ENCODE results near the gene CAMKV. TPM values are rescaled to one million over a fixed set of nuclear protein-coding genes. Genes with fewer than 3 reads are reported as not detected.
"Not testable (repeated sequence)": the region's sequence is repeated elsewhere in the genome, so short reads cannot be mapped to it uniquely, and the experiment has no call there.

Gene CAMKV, protein sequence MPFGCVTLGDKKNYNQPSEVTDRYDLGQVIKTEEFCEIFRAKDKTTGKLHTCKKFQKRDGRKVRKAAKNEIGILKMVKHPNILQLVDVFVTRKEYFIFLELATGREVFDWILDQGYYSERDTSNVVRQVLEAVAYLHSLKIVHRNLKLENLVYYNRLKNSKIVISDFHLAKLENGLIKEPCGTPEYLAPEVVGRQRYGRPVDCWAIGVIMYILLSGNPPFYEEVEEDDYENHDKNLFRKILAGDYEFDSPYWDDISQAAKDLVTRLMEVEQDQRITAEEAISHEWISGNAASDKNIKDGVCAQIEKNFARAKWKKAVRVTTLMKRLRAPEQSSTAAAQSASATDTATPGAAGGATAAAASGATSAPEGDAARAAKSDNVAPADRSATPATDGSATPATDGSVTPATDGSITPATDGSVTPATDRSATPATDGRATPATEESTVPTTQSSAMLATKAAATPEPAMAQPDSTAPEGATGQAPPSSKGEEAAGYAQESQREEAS
- not detected for total RNA-seq

GRCh38 chr3:49869525-49870126 is at the start of gene CAMKV:
TSS of gene CAMKV (minus strand) at chr3:49869906. CDS start at chr3:49862388, 7,518 bp downstream.
- ATAC-seq, result no peak
- DNase-seq (ENCODE audit: low spot score), result no peak
- intact Hi-C loops (cut with DNase I), result no loop called here

DNA sequence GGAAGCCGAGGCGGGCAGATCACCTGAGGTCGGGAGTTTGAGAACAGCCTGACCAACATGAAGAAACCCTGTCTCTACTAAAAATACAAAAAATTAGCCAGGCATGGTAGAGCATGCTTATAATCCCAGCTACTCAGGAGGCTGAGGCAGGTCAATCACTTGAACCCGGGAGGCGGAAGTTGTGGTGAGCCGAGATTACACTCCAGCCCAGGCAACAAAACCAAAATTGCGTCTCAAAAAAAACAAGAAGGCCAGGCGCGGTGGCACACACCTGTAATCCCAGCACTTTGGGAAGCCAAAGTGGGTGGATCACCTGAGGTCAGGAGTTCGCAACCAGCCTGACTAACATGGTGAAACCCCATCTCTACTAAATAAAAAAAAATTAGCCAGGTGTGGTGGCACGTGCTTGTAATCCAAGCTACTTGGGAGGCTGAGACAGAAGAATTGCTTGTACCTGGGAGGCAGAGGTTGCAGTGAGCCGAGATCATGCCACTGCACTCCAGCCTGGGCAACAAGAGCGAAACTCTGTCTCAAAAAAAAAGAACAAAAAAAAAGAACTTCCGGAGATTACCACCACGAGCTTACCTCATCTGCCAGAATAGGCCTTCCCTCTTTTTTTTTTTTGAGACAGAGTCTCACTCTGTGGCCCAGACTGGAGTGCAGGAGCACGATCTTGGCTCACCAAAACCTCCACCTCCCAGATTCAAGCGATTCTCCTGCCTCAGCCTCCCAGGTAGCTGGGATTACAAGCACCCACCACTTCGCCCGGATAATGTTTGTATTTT is 48.3 kb upstream of the CAMKV start:
- intact Hi-C loops (cut with DNase I); DNase-seq (ENCODE audit: low spot score); ATAC-seq: not testable (repeated sequence)

DNA sequence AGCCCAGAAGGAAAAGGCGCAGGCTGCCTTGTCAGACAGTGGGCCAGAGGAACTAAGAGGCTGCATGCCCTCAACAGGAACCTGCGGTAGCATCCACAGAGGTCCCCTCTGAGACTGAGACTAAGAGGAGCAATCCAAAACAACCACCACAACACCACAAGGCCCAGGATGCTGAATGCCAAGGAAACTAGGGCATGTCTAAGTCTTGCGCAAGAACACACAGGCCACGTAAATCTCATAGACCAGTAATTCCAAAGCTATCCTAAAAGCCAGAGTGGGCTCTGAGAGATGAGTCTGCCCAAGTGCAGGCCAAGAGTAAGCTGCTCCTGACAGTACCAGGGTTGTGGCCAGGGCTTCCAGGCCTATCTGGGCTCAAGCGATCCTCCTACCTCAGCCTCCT is 47.0 kb upstream of the CAMKV start:
- ATAC-seq (peak; percentile 66), DNase-seq (ENCODE audit: low spot score) (no peak)
- intact Hi-C loops (cut with DNase I), result no loop called here

DNA sequence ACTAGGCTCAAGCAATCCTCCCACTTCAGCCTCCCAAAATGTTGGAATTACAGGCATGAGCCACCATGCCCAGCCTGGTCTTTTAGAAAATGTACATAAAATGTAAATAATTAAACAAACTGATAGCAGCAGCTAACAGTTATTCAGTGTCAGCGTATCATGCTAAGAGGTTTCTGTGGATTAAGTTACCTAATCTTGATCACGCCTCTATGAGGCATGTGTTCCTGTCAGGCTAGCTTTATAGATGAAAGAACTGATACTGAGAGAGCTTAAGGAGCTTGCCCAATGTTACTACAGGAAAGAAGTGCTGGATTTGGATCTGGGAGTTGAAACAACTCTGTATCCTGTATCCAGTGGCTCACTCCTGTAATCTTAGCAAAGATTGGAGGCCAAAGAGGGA is 45.2 kb upstream of the CAMKV start:
- ATAC-seq (no peak), DNase-seq (ENCODE audit: low spot score) (no peak)
- intact Hi-C loops (cut with DNase I), result no loop called here

- intact Hi-C loops (cut with DNase I), result no loop called here
- DNase-seq (ENCODE audit: low spot score) (no peak), ATAC-seq (no peak)
Measured at GRCh38 chr3:49912881-49913281, 43.2 kb upstream of the CAMKV start.

GRCh38 chr3:49911611-49912010 is 41.9 kb upstream of the CAMKV start:
- ATAC-seq, result no peak
- DNase-seq (ENCODE audit: low spot score), result no peak
- intact Hi-C loops (cut with DNase I), result no loop called here

DNA sequence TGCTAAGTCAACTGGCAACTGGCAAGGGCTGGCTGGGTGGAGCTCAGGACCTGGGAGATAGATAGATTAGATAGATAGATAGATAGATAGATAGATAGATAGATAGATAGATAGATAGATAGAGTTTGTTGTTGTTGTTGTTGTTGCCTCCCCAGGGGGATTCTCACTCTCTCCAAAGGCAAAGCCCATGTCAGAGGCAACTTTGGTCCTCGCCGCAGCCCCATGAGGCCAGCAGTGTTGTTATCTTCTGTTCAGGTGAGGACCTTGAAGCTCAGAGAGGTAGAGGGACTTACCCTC is 41.4 kb upstream of the CAMKV start:
- ATAC-seq (no peak), DNase-seq (ENCODE audit: low spot score) (no peak)
- intact Hi-C loops (cut with DNase I), result no loop called here

DNA sequence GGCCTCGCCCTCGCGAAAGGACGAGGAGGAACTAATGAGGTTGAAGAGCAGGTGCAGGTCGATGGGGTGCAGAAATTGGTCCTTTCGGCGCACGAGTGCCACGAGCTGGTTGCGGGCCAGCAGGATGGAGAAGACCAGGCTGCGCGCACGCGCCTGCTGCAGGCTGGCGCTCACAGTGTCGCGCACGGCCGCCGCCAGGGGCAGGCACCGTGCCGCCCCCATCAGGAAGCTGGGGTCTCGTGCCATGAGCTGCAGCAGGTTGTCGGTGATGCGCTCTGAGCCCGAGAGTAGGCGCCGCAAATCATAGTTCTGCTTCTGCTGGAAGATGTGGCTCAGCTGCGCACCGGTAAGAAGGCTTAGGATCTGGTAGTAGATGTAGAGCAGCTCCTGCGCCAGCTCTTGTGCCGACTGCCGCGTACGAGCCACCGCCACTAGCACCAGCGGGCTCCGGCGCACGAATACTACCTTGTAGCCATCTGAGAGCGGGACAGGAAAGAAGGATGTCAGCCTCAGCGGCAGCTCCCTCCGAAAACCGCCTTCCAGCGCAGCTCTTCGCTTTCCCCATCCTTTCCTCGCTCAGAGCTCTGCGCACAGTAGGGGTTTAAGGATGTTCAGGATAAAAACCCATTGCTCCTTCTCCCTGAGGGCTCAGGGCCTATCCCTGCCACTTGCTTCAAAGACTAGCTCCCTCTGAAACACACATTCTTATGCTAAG is 40.9 kb upstream of the CAMKV start:
- DNase-seq (ENCODE audit: low spot score) (no peak), ATAC-seq (no peak)
- intact Hi-C loops (cut with DNase I), result no loop called here

GRCh38 chr3:49908373-49909199 is 38.9 kb upstream of the CAMKV start:
- ATAC-seq, result no peak
- intact Hi-C loops (cut with DNase I), result no loop called here
- no peak for DNase-seq (ENCODE audit: low spot score)

- ATAC-seq, result peak; percentile 72
- DNase-seq (ENCODE audit: low spot score), result peak; percentile 70
- intact Hi-C loops (cut with DNase I), result no loop called here
Measured at GRCh38 chr3:49906073-49906743, 36.5 kb upstream of the CAMKV start.

GRCh38 chr3:49904448-49904847 is 34.7 kb upstream of the CAMKV start:
- intact Hi-C loops (cut with DNase I); ATAC-seq: not testable (repeated sequence)

DNA sequence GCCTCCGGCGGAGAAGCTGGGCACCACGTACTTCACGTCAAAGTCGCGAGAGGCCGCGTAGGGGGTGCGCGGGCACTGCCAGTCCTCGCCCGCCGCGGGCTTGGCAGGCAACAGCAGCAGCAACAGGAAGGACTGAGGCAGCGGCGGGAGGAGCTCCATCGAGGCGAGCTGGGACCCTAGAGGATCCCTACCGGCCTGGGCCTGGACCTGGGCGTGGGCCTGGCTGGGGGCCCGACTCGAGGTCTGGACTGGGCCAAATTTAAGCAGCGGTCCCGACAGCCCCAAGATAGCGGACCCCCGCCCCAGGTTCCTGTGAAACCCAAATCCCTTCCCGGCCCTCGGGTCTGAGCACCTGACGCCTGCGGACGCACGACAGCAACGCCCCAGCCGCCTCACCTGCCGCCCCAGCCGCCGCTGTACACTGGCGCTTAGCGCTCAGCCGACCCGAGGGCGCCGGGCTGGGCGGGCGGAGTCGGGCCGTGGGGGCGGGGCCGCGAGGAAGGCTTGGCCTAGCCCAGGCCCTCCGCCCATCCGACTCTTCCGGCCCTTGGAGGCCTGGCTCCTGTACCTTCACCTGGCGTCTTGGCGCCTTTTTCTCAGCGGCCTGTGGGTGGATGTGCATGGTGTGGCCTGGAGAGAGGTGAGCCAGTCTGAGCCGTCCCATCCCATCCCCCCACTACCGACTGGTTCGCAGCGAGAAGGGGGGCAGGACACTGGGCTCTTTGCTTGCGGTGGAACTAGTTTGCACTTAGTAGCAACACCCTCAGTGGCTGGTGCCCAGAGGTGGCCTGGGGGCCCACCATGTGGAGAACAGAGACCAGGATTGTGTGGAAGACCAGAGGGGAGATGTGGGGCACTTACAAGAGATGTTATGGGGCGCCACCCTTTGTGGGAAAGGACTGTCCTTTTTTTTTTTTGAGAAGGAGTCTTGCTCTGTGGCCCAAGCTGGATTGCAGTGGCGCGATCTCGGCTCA is 34.0 kb upstream of the CAMKV start, which contains the start of gene MST1R:
MST1R (minus strand) TSS at position 423 of the 974 bp plus-strand sequence; CDS start at position 159, 264 bp downstream.
- ATAC-seq (peak; percentile 85), DNase-seq (ENCODE audit: low spot score) (peak; percentile 85)
- intact Hi-C loops (cut with DNase I), result no loop called here

More at GRCh38 chr3:49904448-49904847, 34.7 kb upstream of the CAMKV start:
- not testable (repeated sequence) for DNase-seq (ENCODE audit: low spot score)

GRCh38 chr3:49902511-49903345 is 33.0 kb upstream of the CAMKV start:
- no peak for ATAC-seq
- no peak for DNase-seq (ENCODE audit: low spot score)
- intact Hi-C loops (cut with DNase I), result no loop called here

GRCh38 chr3:49901366-49902339 is 31.9 kb upstream of the CAMKV start:
- intact Hi-C loops (cut with DNase I), result no loop called here
- ATAC-seq (no peak), DNase-seq (ENCODE audit: low spot score) (no peak)

Measured in sciatic nerve (tissue), 2 donors.